H1 (cell line): ENCODE data around the gene TMUB1. TPM values are rescaled to one million over a fixed set of nuclear protein-coding genes. Genes with fewer than 3 reads are reported as not detected.

Source experiments
- CTCF ChIA-PET: fragments of 300-600 bp; sonication (Branson Sonifier 250); formaldehyde crosslinking; loops from one replicate; lab custom pipeline; 2021; ENCODE audit not compliant: partially characterized antibody; lab: Charles Lee
- POLR2A ChIA-PET: fragments of 300-600 bp; sonication (Branson Sonifier 250); formaldehyde crosslinking; loops from one replicate; lab custom pipeline; 2021; ENCODE audit warnings: inconsistent platforms; ENCODE audit not compliant: partially characterized antibody; lab: Charles Lee
- DNase-seq, 2 experiments: peaks; one replicate each; pipeline versions ENCODE4 v3.0.0 to v3.0.0-alpha.2; 2010 to 2022; ENCODE audit warnings: low spot score in 2 of 2, low read depth in 1 of 2, mixed read lengths in 1 of 2
- FAIRE-seq: peaks from 2 replicates; lab custom pipeline; 2011; peaks lifted over from hg19 to GRCh38; lab: Jason Lieb, UNC
- H2AFZ ChIP-seq: 2 replicates; pipeline ENCODE4 v1.8.1; 2012; ENCODE audit warnings: low read length, inconsistent platforms
- H2AK5ac ChIP-seq: 2 replicates; pipeline ENCODE4 v1.6.1; 2013; ENCODE audit warnings: low read depth, low read length
- H2BK120ac ChIP-seq: replicated peaks from 2 replicates; pipeline ENCODE3; 2013; ENCODE audit warnings: low read depth, low read length, inconsistent platforms
- H2BK12ac ChIP-seq: 2 replicates; pipeline ENCODE4 v1.6.1; 2013; ENCODE audit warnings: low read depth, low read length
- H2BK15ac ChIP-seq: 2 replicates; pipeline ENCODE4 v1.6.1; 2013; ENCODE audit warnings: low read length
- H2BK20ac ChIP-seq: 2 replicates; pipeline ENCODE4 v1.6.1; 2013; ENCODE audit warnings: low read length
- H2BK5ac ChIP-seq: 2 replicates; pipeline ENCODE4 v1.6.1; 2013; ENCODE audit warnings: low read depth, low read length
- H3K14ac ChIP-seq: 2 replicates; pipeline ENCODE4 v1.6.1; 2013; ENCODE audit warnings: inconsistent platforms; ENCODE audit not compliant: insufficient read length
- H3K18ac ChIP-seq: 2 replicates; pipeline ENCODE4 v1.6.1; 2013; ENCODE audit warnings: low read length; ENCODE audit errors: extremely low read depth
- H3K23ac ChIP-seq: 2 replicates; pipeline ENCODE4 v1.6.1; 2013; ENCODE audit warnings: inconsistent platforms; ENCODE audit not compliant: insufficient read length
- H3K23me2 ChIP-seq: 2 replicates; pipeline ENCODE4 v1.6.1; 2013; ENCODE audit warnings: low read depth, low read length
- H3K27ac ChIP-seq: 2 replicates; pipeline ENCODE4 v1.6.1; 2011; ENCODE audit warnings: low read depth, low read length, inconsistent platforms
- H3K27me3 ChIP-seq, 4 experiments: replicated peaks in 1 of 4; 1 replicate in 1 of 4; 2 replicates in 3 of 4; pipeline versions ENCODE4 v1.6.1 to v1.8.1; 2011 to 2013; ENCODE audit warnings: low read length in 3 of 4, mild to moderate bottlenecking in 3 of 4, inconsistent platforms in 2 of 4, mixed read lengths in 2 of 4, moderate library complexity in 1 of 4; ENCODE audit not compliant: control insufficient read depth in 3 of 4, insufficient read depth in 3 of 4; ENCODE audit errors: extremely low read depth in 1 of 4
- H3K36me3 ChIP-seq, 4 experiments: 2 replicates each; pipeline versions ENCODE4 v1.6.1 to v1.8.1; 2011 to 2013; ENCODE audit warnings: mild to moderate bottlenecking in 4 of 4, low read length in 3 of 4, moderate library complexity in 2 of 4, control low read depth in 1 of 4, inconsistent platforms in 1 of 4; ENCODE audit not compliant: insufficient read depth in 4 of 4, control insufficient read depth in 2 of 4
- H3K4ac ChIP-seq: replicated peaks from 2 replicates; pipeline ENCODE3; 2013; ENCODE audit warnings: low read length, low read depth, mixed read lengths, inconsistent platforms; ENCODE audit not compliant: insufficient read length
- H3K4me1 ChIP-seq, 4 experiments: replicated peaks in 1 of 4; 1 replicate in 1 of 4; 2 replicates in 3 of 4; pipeline versions ENCODE4 v1.6.1 to v1.8.1; 2011 to 2013; ENCODE audit warnings: low read length in 3 of 4, inconsistent platforms in 2 of 4, mixed read lengths in 1 of 4; ENCODE audit not compliant: insufficient read depth in 4 of 4, control insufficient read depth in 3 of 4
- H3K4me2 ChIP-seq, 2 experiments: 2 replicates each; pipeline versions ENCODE4 v1.6.1 to v1.8.1; 2011 to 2013; ENCODE audit warnings: low read depth in 2 of 2, low read length in 2 of 2, control low read depth in 1 of 2, inconsistent platforms in 1 of 2, mild to moderate bottlenecking in 1 of 2; ENCODE audit not compliant: insufficient read depth in 1 of 2
- H3K4me3 ChIP-seq, 4 experiments: fragments of 200-600, 300-600 bp in 1 of 4; sonication (generic), shearing (Covaris generic), sonication (Bioruptor Twin) in 1 of 4; 2 replicates each; pipeline versions ENCODE4 v1.5.1 to v1.8.1; 2011 to 2016; ENCODE audit warnings: low read length in 4 of 4, low read depth in 3 of 4, control low read depth in 2 of 4, inconsistent platforms in 2 of 4, mild to moderate bottlenecking in 2 of 4, mixed read lengths in 1 of 4, moderate library complexity in 1 of 4; ENCODE audit not compliant: insufficient read depth in 2 of 4; ENCODE audit errors: extremely low read depth in 1 of 4
- H3K56ac ChIP-seq: replicated peaks from 2 replicates; pipeline ENCODE3; 2013; ENCODE audit warnings: low read depth, mild to moderate bottlenecking, mixed read lengths, low read length, inconsistent platforms; ENCODE audit not compliant: insufficient read length
- H3K79me1 ChIP-seq: 2 replicates; pipeline ENCODE4 v1.6.1; 2013; ENCODE audit warnings: low read depth, low read length, control low read depth
- H3K79me2 ChIP-seq, 2 experiments: 2 replicates each; pipeline versions ENCODE4 v1.6.1 to v1.8.1; 2012 to 2013; ENCODE audit warnings: low read length in 2 of 2, mild to moderate bottlenecking in 2 of 2, inconsistent platforms in 1 of 2; ENCODE audit not compliant: insufficient read depth in 2 of 2, control insufficient read depth in 1 of 2
- H3K9ac ChIP-seq, 4 experiments: replicated peaks in 1 of 4; 1 replicate in 1 of 4; 2 replicates in 3 of 4; pipeline versions ENCODE4 v1.6.1 to v1.8.1; 2011 to 2013; ENCODE audit warnings: low read depth in 3 of 4, low read length in 3 of 4, control low read depth in 2 of 4, mild to moderate bottlenecking in 2 of 4, moderate library complexity in 2 of 4, inconsistent platforms in 1 of 4; ENCODE audit errors: extremely low read depth in 1 of 4
- H3K9me3 ChIP-seq, 2 experiments: 2 replicates each; pipeline versions ENCODE4 v1.6.1 to v1.8.1; 2012 to 2013; ENCODE audit warnings: mild to moderate bottlenecking in 2 of 2, moderate library complexity in 2 of 2, control low read depth in 1 of 2, inconsistent platforms in 1 of 2, low read depth in 1 of 2, low read length in 1 of 2, mixed read lengths in 1 of 2; ENCODE audit not compliant: insufficient read depth in 2 of 2
- H4K20me1 ChIP-seq, 2 experiments: replicated peaks in 1 of 2; 2 replicates each; pipeline versions ENCODE3 to v1.8.1; 2011 to 2013; ENCODE audit warnings: inconsistent platforms in 2 of 2, low read length in 2 of 2, mild to moderate bottlenecking in 1 of 2; ENCODE audit not compliant: insufficient read depth in 2 of 2, control insufficient read depth in 1 of 2
- H4K5ac ChIP-seq: 2 replicates; pipeline ENCODE4 v1.6.1; 2013; ENCODE audit warnings: low read length, low read depth, mixed read lengths, inconsistent platforms; ENCODE audit not compliant: insufficient read length
- H4K8ac ChIP-seq: 2 replicates; pipeline ENCODE4 v1.8.0; 2013; ENCODE audit warnings: mild to moderate bottlenecking, moderate library complexity, low read length, inconsistent platforms; ENCODE audit not compliant: insufficient read depth; ENCODE audit errors: extremely low read depth
- H4K91ac ChIP-seq: replicated peaks from 2 replicates; pipeline ENCODE3; 2013; ENCODE audit warnings: low read length, mixed read lengths, inconsistent platforms; ENCODE audit not compliant: insufficient read length
- BCL11A ChIP-seq, 2 experiments: IDR thresholded peaks; one replicate each; pipeline ENCODE4 v1.6.1; 2011; ENCODE audit warnings: low read depth in 2 of 2, low read length in 2 of 2, mild to moderate bottlenecking in 2 of 2
- CBX8 ChIP-seq: fragments of 300-800, 300-1000 bp; sonication (generic); IDR thresholded peaks from 2 replicates; pipeline ENCODE4 v1.7.1; 2016; ENCODE audit warnings: low read depth, low read length, borderline replicate concordance
- EZH2 ChIP-seq: fragments of 200-600 bp; sonication (generic); IDR thresholded peaks from 2 replicates; pipeline ENCODE4 v1.7.1; 2012; ENCODE audit warnings: low read depth, mild to moderate bottlenecking, moderate library complexity, low read length, inconsistent platforms; ENCODE audit not compliant: severe bottlenecking
- GABPA ChIP-seq: IDR thresholded peaks from 2 replicates; pipeline ENCODE4 v1.6.1; 2011; ENCODE audit warnings: mild to moderate bottlenecking, low read length, moderate library complexity, borderline replicate concordance; ENCODE audit not compliant: insufficient read depth
- JUND ChIP-seq: IDR thresholded peaks from 2 replicates; pipeline ENCODE4 v1.6.1; 2011; ENCODE audit warnings: mild to moderate bottlenecking, improper control_type of control experiment, low read length
- MAFK ChIP-seq: IDR thresholded peaks from 2 replicates; pipeline ENCODE4 v1.6.1; 2012; ENCODE audit warnings: low read depth, mild to moderate bottlenecking, improper control_type of control experiment, low read length
- RBBP5 ChIP-seq: IDR thresholded peaks from 2 replicates; pipeline ENCODE4 v1.7.1; 2012; ENCODE audit warnings: low read depth, mild to moderate bottlenecking, inconsistent platforms, low read length, moderate library complexity, borderline replicate concordance
- SIN3A ChIP-seq, 2 experiments: IDR thresholded peaks in 1 of 2; conservative IDR thresholded peaks in 1 of 2; 2 replicates each; pipeline ENCODE4 v1.6.1; 2011 to 2012; ENCODE audit warnings: low read length in 2 of 2, improper control_type of control experiment in 1 of 2, low read depth in 1 of 2, mild to moderate bottlenecking in 1 of 2
- SP4 ChIP-seq: IDR thresholded peaks from 2 replicates; pipeline ENCODE4 v1.6.1; 2012; ENCODE audit warnings: low read length, inconsistent platforms
- TAF1 ChIP-seq: IDR thresholded peaks from 2 replicates; pipeline ENCODE4 v1.6.1; 2011; ENCODE audit warnings: mild to moderate bottlenecking, low read depth, low read length
- WGBS, 2 experiments: shearing (Covaris generic) in 1 of 2; methylation state at CpG; one replicate each; pipeline versions ENCODE4 v1.1.6 to v1.1.7; 2013 to 2015; ENCODE audit warnings: low lambda C conversion rate in 2 of 2, mixed read lengths in 2 of 2, inconsistent platforms in 1 of 2, low coverage in 1 of 2, missing lambda C conversion rate in 1 of 2; ENCODE audit not compliant: insufficient replicate concordance in 2 of 2, insufficient coverage in 1 of 2, insufficient read length in 1 of 2; ENCODE audit errors: extremely low coverage in 1 of 2, missing lambda C conversion rate in 1 of 2; 5-methylcytosine and 5-hydroxymethylcytosine counted together
- polyA plus RNA-seq, 7 experiments: library from polyadenylated mRNA; depleted of rRNA in 3 of 7; stranded (reverse) in 5 of 7; unstranded in 2 of 7; fragments of >200 nt in 5 of 7; fragments of 200-250 nt in 2 of 7; gene quantifications; 1 replicate in 5 of 7; 2 replicates in 1 of 7; 4 replicates in 1 of 7; pipeline versions ENCODE4 v1.2.1 to v1.2.3, GENCODE V29; 2011 to 2013; ENCODE audit warnings: missing spikeins in 2 of 7, mixed read lengths in 2 of 7
- total RNA-seq: library from RNA; stranded (reverse); fragmentation: NEBNext Ultra II Directional; extraction: Animal tissue kit (Norgen Biotek cat#: 25700); gene quantifications from 2 replicates; pipeline ENCODE4 v1.2.1, GENCODE V29; 2021

Gene TMUB1
- total and polyA plus RNA-seq, 2 of the 8 experiments (the other 6 are each of a cell fraction or from before 2014, with no cell fraction given) = 41.4 to 56.2 TPM

DNA sequence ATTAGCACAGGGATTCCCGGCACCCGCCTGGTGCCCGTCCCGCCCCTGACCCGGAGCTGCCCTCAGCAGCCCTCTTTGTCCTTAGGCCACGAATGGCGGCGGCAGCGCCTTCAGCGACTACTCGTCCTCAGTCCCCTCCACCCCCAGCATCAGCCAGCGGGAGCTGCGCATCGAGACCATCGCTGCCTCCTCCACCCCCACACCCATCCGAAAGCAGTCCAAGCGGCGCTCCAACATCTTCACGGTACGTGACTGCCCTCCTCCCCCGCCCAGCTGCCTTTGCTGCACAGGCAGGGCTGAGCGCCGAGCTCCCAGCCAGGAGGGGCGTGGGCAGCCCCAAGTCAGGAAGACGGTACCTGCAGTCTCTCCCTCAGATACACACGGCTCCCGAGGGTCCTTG is 36.6 kb upstream of the TMUB1 start:
- H3K56ac ChIP-seq = no peak overlapping the region
- no peak overlapping the region for H4K5ac ChIP-seq
- H4K20me1 ChIP-seq = peaks cover 25 to 45% of the 10 kb centered on the region in 2 experiments
- no peak overlapping the region for H3K4me2 ChIP-seq
- no peak overlapping the region for H2BK12ac ChIP-seq
- DNase-seq (no peak), FAIRE-seq (no peak)
- H3K14ac ChIP-seq = no peak overlapping the region
- H2AK5ac ChIP-seq = no peak overlapping the region
- no peak overlapping the region for H2BK20ac ChIP-seq
- peaks cover 2% of the 10 kb centered on the region; the same call in 1 of the 2 replicates for H3K23me2 ChIP-seq
- POLR2A ChIA-PET = no interaction called here
- H3K18ac ChIP-seq = no peak overlapping the region
- no peak overlapping the region for H4K8ac ChIP-seq
- peaks cover 2% of the 10 kb centered on the region for H3K79me1 ChIP-seq
- H3K4me1 ChIP-seq = peaks cover 0 to 19% (median 5%) of the 10 kb centered on the region in 4 experiments; a peak in 5 of 7 replicates
- H3K27ac ChIP-seq = no peak overlapping the region
- H3K4me3 ChIP-seq = no peak overlapping the region
- H2BK120ac ChIP-seq = no peak overlapping the region
- peaks cover 0 to 30% (median 4%) of the 10 kb centered on the region in 4 experiments; a peak in 3 of 8 replicates for H3K36me3 ChIP-seq
- H2AFZ ChIP-seq = no peak overlapping the region
- no peaks in the 10 kb centered on the region for H3K9me3 ChIP-seq
- no peak overlapping the region for H2BK5ac ChIP-seq
- H3K23ac ChIP-seq = no peak overlapping the region
- no peak overlapping the region for H3K9ac ChIP-seq
- WGBS, 2 experiments = 93% methylated on average over 27 of the region's 27 CpGs; no CpG with 5 or more reads in 1 of the 2 experiments
- no peak overlapping the region for H2BK15ac ChIP-seq
- no peak overlapping the region for H3K4ac ChIP-seq
- H4K91ac ChIP-seq = no peak overlapping the region
- H3K79me2 ChIP-seq = peaks cover 0 to 6% of the 10 kb centered on the region in 2 experiments; a peak in 1 of 4 replicates
- CTCF ChIA-PET = interaction anchor here (1.0 to 22.4 kb wide), 16 partner anchors 8 to 221 kb away, joined by 3 to 448 read pairs (median 4); partner anchors contain the start of genes AGAP3 and TMUB1
- peaks cover 0 to 15% (median 8%) of the 10 kb centered on the region in 4 experiments; a peak in 6 of 7 replicates for H3K27me3 ChIP-seq
- no peak for TF ChIP-seq EZH2
- no peak for TF ChIP-seq SIN3A (conservative IDR thresholded peaks at IDR 0.05 in 1 of 2, IDR thresholded peaks at IDR 0.05 in 1 of 2; ENCODE audit: low read depth in 1 of 2, low read length in 2 of 2)
- TF ChIP-seq MAFK = no peak
- TF ChIP-seq TAF1 = no peak
- TF ChIP-seq RBBP5 = no peak
- TF ChIP-seq CBX8 = no peak
- no peak for TF ChIP-seq GABPA
- no peak for TF ChIP-seq SP4
- no peak for TF ChIP-seq BCL11A (IDR thresholded peaks at IDR 0.05; ENCODE audit: low read depth in 2 of 2, low read length in 2 of 2)
- TF ChIP-seq JUND = no peak
